GM18873 (cell line): ENCODE measurements around the gene LPGAT1.
"Not testable (repeated sequence)": the region's sequence is repeated elsewhere in the genome, so short reads cannot be mapped to it uniquely, and the experiment has no call there.

ENCODE experiments used
- ATAC-seq: cut with Tn5 transposase; IDR thresholded peaks from one replicate; pipeline ENCODE4 v1.9.1; 2021; ENCODE audit warnings: mild to moderate bottlenecking, moderate library complexity, moderate number of reproducible peaks; ENCODE audit not compliant: unreplicated experiment, low FRiP score

Gene LPGAT1

GRCh38 chr1:211737115-211738035, 93.2 kb downstream of the LPGAT1 start:
- ATAC-seq: no peak

GRCh38 chr1:211736351-211736915, 94.1 kb downstream of the LPGAT1 start:
- no peak for ATAC-seq

- ATAC-seq: no peak
Measured at GRCh38 chr1:211735208-211736170, 95.1 kb downstream of the LPGAT1 start.

GRCh38 chr1:211734791-211735190, 95.8 kb downstream of the LPGAT1 start:
- ATAC-seq: no peak

- no peak for ATAC-seq
Measured at GRCh38 chr1:211734359-211734758, 96.2 kb downstream of the LPGAT1 start.

- no peak for ATAC-seq
Measured at GRCh38 chr1:211732293-211732980, 98.1 kb downstream of the LPGAT1 start.

- ATAC-seq: no peak
Measured at GRCh38 chr1:211731456-211732292, 98.9 kb downstream of the LPGAT1 start.

GRCh38 chr1:211730347-211730746, 100.2 kb downstream of the LPGAT1 start:
- no peak for ATAC-seq

- ATAC-seq: no peak
Measured at GRCh38 chr1:211729238-211729637, 101.3 kb downstream of the LPGAT1 start.

GRCh38 chr1:211726467-211726995, 104.0 kb downstream of the LPGAT1 start:
- ATAC-seq: no peak

- no peak for ATAC-seq
Measured at GRCh38 chr1:211724687-211725196, 105.8 kb downstream of the LPGAT1 start.

- ATAC-seq: no peak
Measured at GRCh38 chr1:211723273-211723672, 107.3 kb downstream of the LPGAT1 start.

GRCh38 chr1:211722277-211723175, 108.0 kb downstream of the LPGAT1 start:
- ATAC-seq: no peak

GRCh38 chr1:211716555-211716954, 114.0 kb downstream of the LPGAT1 start:
- not testable (repeated sequence) for ATAC-seq

- no peak for ATAC-seq
Measured at GRCh38 chr1:211715971-211716370, 114.6 kb downstream of the LPGAT1 start.

- no peak for ATAC-seq
Measured at GRCh38 chr1:211714154-211714553, 116.4 kb downstream of the LPGAT1 start.

GRCh38 chr1:211713231-211713630, 117.3 kb downstream of the LPGAT1 start:
- ATAC-seq: no peak

GRCh38 chr1:211711315-211711705, 119.3 kb downstream of the LPGAT1 start:
- no peak for ATAC-seq
